ENCODE results near the gene TMEM86B. TPM values are rescaled to one million over a fixed set of nuclear protein-coding genes. Genes with fewer than 3 reads are reported as not detected.

Gene TMEM86B
- total RNA-seq, 1 experiment from 2014 or later: 4.2 TPM

DNA sequence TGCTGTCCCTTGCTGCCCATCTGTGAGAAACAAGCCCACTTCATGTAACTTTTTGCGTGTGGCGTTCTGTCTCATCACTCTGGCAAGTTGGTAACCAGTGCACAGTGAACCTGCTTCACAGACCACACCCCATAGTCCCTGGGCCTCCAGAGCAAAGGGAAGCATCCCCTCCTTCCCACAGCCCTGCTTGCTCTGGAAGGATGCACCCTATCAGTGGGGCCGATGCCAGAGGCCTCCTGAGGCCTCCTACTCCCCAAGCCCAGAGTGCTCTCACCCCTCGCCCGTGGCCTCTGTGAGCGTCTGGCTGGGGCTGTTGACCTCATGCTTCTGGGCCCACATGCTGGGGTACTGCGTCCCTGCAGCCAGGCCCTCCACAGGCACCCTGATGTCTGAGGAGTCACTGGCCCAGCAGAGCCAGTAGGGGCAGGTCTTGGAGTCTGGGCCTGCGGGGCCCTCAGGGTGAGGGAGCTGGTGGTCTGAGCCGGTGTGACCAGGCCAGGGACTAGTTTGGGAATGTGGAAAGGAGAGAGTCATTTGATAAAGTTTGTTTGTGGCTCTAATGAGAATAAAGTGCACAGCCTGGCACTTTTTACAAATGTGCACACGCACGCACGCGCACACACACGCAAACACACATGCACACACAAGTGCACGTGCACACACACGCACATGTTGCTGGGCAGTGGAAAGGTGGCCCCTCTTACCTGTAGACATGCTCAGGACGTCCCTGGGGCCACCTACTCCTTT, 5.1 kb downstream of the TMEM86B start:
- ChIA-PET CTCF (interaction anchor here (0.7 kb wide), 1 partner anchor 16 kb away, joined by 3 read pairs; no protein-coding TSS in a partner anchor), POLR2A (no interaction called here)
- Mint-ChIP-seq H3K4me1 (ENCODE audit: insufficient read depth, unreplicated experiment) (no peaks in the 10 kb centered on the region), H3K36me3 (ENCODE audit: insufficient read depth, unreplicated experiment) (peaks cover 26% of the 10 kb centered on the region), H3K9me3 (ENCODE audit: unreplicated experiment) (no peaks in the 10 kb centered on the region), H3K27me3 (ENCODE audit: insufficient read depth, unreplicated experiment) (no peaks in the 10 kb centered on the region), H3K4me3 (ENCODE audit: unreplicated experiment) (no peak overlapping the region), H3K27ac (ENCODE audit: low read depth, unreplicated experiment) (no peak overlapping the region)
- DNase-seq (ENCODE audit: unreplicated experiment): no peak
- intact Hi-C loops (cut with micrococcal nuclease): no loop called here
- TF ChIP-seq CTCF (IDR thresholded peaks at IDR 0.05; ENCODE audit: unreplicated experiment): no peak
- no TSS peak for BruUV-seq (replicated peaks)

GRCh38 chr19:55220525-55220924, 8.0 kb downstream of the TMEM86B start:
- Mint-ChIP-seq H3K27me3 (ENCODE audit: insufficient read depth, unreplicated experiment) (no peaks in the 10 kb centered on the region), H3K4me1 (ENCODE audit: insufficient read depth, unreplicated experiment) (peaks cover 15% of the 10 kb centered on the region), H3K27ac (ENCODE audit: low read depth, unreplicated experiment) (no peak overlapping the region), H3K4me3 (ENCODE audit: unreplicated experiment) (no peak overlapping the region), H3K9me3 (ENCODE audit: unreplicated experiment) (peaks cover 8% of the 10 kb centered on the region), H3K36me3 (ENCODE audit: insufficient read depth, unreplicated experiment) (peaks cover 13% of the 10 kb centered on the region)
- no peak for TF ChIP-seq CTCF (IDR thresholded peaks at IDR 0.05; ENCODE audit: unreplicated experiment)
- ChIA-PET POLR2A (no interaction called here), CTCF (interaction anchor here (0.6 to 0.8 kb wide), 2 partner anchors 164 to 169 kb away, joined by 3 read pairs; partner anchors contain the start of gene TMEM238)
- no TSS peak for BruUV-seq (replicated peaks)
- no peak for DNase-seq (ENCODE audit: unreplicated experiment)
- intact Hi-C loops (cut with micrococcal nuclease): no loop called here

DNA sequence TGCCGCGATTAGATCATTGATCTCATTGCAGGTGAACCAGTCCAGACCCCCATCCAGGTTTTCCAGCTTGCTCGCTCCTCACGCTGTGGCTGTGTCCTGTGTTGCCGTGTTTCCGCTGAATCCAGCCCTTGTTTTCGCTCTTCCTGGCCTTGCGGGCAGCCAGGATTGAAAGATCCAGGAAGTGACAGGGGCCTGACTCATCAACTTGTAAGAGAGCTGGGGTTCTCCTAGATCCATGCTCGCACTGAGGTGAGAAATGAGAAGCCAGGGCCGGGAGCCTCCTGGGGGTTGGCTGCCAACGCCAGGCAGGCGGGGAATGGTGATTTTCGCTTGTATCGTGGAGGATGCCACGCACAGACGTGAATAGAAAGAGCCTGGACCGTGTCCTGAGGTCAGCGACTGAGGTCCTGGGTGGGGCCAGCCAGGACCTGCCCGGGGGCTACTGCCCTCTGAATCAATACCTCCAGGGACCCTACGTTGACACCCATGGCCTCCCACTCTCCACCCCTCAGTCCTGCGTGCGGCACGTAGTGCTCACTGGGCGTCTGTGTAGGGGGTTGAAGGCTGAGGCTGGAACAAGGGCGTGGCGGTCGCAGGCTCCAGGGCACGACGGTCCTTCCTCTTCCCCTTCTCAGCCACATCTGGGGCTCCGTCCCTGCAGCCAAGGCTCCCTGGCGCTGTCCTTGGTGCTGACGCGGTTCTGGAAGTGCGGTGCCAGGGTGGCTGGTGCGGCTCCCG, 11.9 kb downstream of the TMEM86B start:
- H3K36me3 Mint-ChIP-seq (ENCODE audit: insufficient read depth, unreplicated experiment): peaks cover 7% of the 10 kb centered on the region
- peaks cover 9% of the 10 kb centered on the region for H3K9me3 Mint-ChIP-seq (ENCODE audit: unreplicated experiment)
- POLR2A ChIA-PET: interaction anchor here (0.6 to 4.6 kb wide), 15 partner anchors 10 to 413 kb away, joined by 3 to 52 read pairs (median 5); partner anchors contain the start of genes DNAAF3, HSPBP1, KMT5C and PPP6R1

More for the DNA sequence above, 11.9 kb downstream of the TMEM86B start:
- intact Hi-C loops (cut with micrococcal nuclease): loop anchor here (1.0 to 2.0 kb wide), 4 partner anchors 27 to 70 kb away; partner anchors contain the start of genes DNAAF3 and PPP6R1
- DNase-seq (ENCODE audit: unreplicated experiment): peak; percentile 99
- Mint-ChIP-seq H3K27me3 (ENCODE audit: insufficient read depth, unreplicated experiment) (no peaks in the 10 kb centered on the region), H3K4me3 (ENCODE audit: unreplicated experiment) (peak overlapping the region; percentile 78), H3K4me1 (ENCODE audit: insufficient read depth, unreplicated experiment) (peaks cover 16% of the 10 kb centered on the region), H3K27ac (ENCODE audit: low read depth, unreplicated experiment) (peak overlapping the region; percentile 64)
- no peak for TF ChIP-seq CTCF (IDR thresholded peaks at IDR 0.05; ENCODE audit: unreplicated experiment)
- CTCF ChIA-PET: interaction anchor here (1.1 kb wide), 2 partner anchors 12 to 43 kb away, joined by 3 read pairs; no protein-coding TSS in a partner anchor
- BruUV-seq (replicated peaks): TSS peak; percentile 67
